GM06990 (cell line): ENCODE measurements around the gene KDM1B.

Source experiments
- DNase-seq: peaks from one replicate; pipeline ENCODE4 v3.0.0-alpha.2; 2011; ENCODE audit not compliant: insufficient read length; ENCODE audit errors: extremely low read depth
- H3K27me3 ChIP-seq: replicated peaks from 2 replicates; pipeline ENCODE4 v1.6.0; 2011; ENCODE audit warnings: low read length; ENCODE audit not compliant: control insufficient read depth, insufficient read depth
- H3K36me3 ChIP-seq: 2 replicates; pipeline ENCODE4 v1.5.1; 2011; ENCODE audit warnings: low read length; ENCODE audit not compliant: control insufficient read depth, insufficient read depth
- H3K4me3 ChIP-seq: replicated peaks from 2 replicates; pipeline ENCODE4 v1.5.1; 2011; ENCODE audit warnings: low read depth, mild to moderate bottlenecking, control low read depth, low read length
- CTCF ChIP-seq: IDR thresholded peaks from 2 replicates; pipeline ENCODE4 v1.5.1; 2011; ENCODE audit warnings: low read length, control low read depth, mild to moderate bottlenecking, inconsistent platforms; ENCODE audit not compliant: insufficient read depth, poor library complexity, severe bottlenecking

The KDM1B gene

GRCh38 chr6:18183766-18184165, 28.5 kb downstream of the KDM1B start:
- no peak for DNase-seq
- TF ChIP-seq CTCF, result no peak
- Histone ChIP-seq H3K4me3 (no peak overlapping the region), H3K36me3 (no peaks in the 10 kb centered on the region), H3K27me3 (no peaks in the 10 kb centered on the region)

GRCh38 chr6:18185624-18186023, 30.4 kb downstream of the KDM1B start:
- DNase-seq, result no peak
- Histone ChIP-seq H3K27me3 (no peaks in the 10 kb centered on the region), H3K36me3 (no peaks in the 10 kb centered on the region), H3K4me3 (no peak overlapping the region)
- no peak for TF ChIP-seq CTCF

GRCh38 chr6:18186033-18186432, 30.8 kb downstream of the KDM1B start:
- no peak for DNase-seq
- no peak for TF ChIP-seq CTCF
- Histone ChIP-seq H3K36me3 (no peaks in the 10 kb centered on the region), H3K27me3 (no peaks in the 10 kb centered on the region), H3K4me3 (no peak overlapping the region)

- no peaks in the 10 kb centered on the region for H3K27me3 ChIP-seq
- 0 out of 2 replicates have a peak, but pooled peaks cover 2% of the 10 kb centered on the region for H3K36me3 ChIP-seq
- no peak overlapping the region for H3K4me3 ChIP-seq
- DNase-seq, result no peak
- TF ChIP-seq CTCF, result no peak
Measured at GRCh38 chr6:18186540-18187250, 31.5 kb downstream of the KDM1B start.

- H3K4me3 ChIP-seq, result no peak overlapping the region
- 0 out of 2 replicates have a peak, but pooled peaks cover 2% of the 10 kb centered on the region for H3K36me3 ChIP-seq
- no peaks in the 10 kb centered on the region for H3K27me3 ChIP-seq
- TF ChIP-seq CTCF, result no peak
- DNase-seq, result no peak
Measured at GRCh38 chr6:18187701-18188100, 32.5 kb downstream of the KDM1B start.
